Brain microvascular endothelial cell (primary cell): ENCODE results near the gene PTPRN2.

ENCODE experiments used
- DNase-seq: peaks from one replicate; pipeline ENCODE4 v3.0.0-alpha.2; 2020
- H3K27ac ChIP-seq: fragments of 250-450 bp; sonication (Bioruptor Pico); 2 replicates; pipeline ENCODE4 v1.5.1; 2020; ENCODE audit warnings: mild to moderate bottlenecking, moderate library complexity
- H3K27me3 ChIP-seq: fragments of 250-450 bp; sonication (Bioruptor Pico); replicated peaks from 2 replicates; pipeline ENCODE4 v1.5.1; 2020; ENCODE audit warnings: mild to moderate bottlenecking
- H3K36me3 ChIP-seq: fragments of 250-450 bp; sonication (Bioruptor Pico); replicated peaks from 2 replicates; pipeline ENCODE4 v1.5.1; 2020; ENCODE audit warnings: mild to moderate bottlenecking
- H3K4me3 ChIP-seq: 2 replicates; pipeline ENCODE4 v1.5.1; 2011; ENCODE audit warnings: low read depth, mild to moderate bottlenecking, control low read depth, low read length, moderate library complexity
- CTCF ChIP-seq: IDR thresholded peaks from 2 replicates; pipeline ENCODE4 v1.5.1; 2011; ENCODE audit warnings: low read depth, mild to moderate bottlenecking, moderate library complexity, low read length, control low read depth, inconsistent platforms; ENCODE audit errors: missing control alignments
- in situ Hi-C: cut with HindIII; loops from 2 replicates; pipeline ENCODE4 v1.10.0; 2017; ENCODE audit warnings: low sequenced_read_pairs, low pct_ligation_motif_present

Gene PTPRN2

GRCh38 chr7:157664034-157664433, 923.6 kb downstream of the PTPRN2 start:
- no peaks in the 10 kb centered on the region for H3K27me3 ChIP-seq
- no peaks in the 10 kb centered on the region for H3K36me3 ChIP-seq
- no peak for DNase-seq
- H3K27ac ChIP-seq, result no peak overlapping the region
- in situ Hi-C loops, result no loop called here
- H3K4me3 ChIP-seq, result no peak overlapping the region
- no peak for TF ChIP-seq CTCF

- Histone ChIP-seq H3K27me3 (no peaks in the 10 kb centered on the region), H3K4me3 (no peak overlapping the region), H3K36me3 (no peaks in the 10 kb centered on the region), H3K27ac (no peak overlapping the region)
- in situ Hi-C loops, result no loop called here
- TF ChIP-seq CTCF, result no peak
- DNase-seq, result peak; percentile 18
Observed at GRCh38 chr7:157662981-157663716, 924.5 kb downstream of the PTPRN2 start.

GRCh38 chr7:157662110-157662791, 925.4 kb downstream of the PTPRN2 start:
- in situ Hi-C loops, result no loop called here
- DNase-seq, result no peak
- Histone ChIP-seq H3K27ac (no peak overlapping the region), H3K27me3 (no peaks in the 10 kb centered on the region), H3K4me3 (no peak overlapping the region), H3K36me3 (no peaks in the 10 kb centered on the region)
- no peak for TF ChIP-seq CTCF

DNA sequence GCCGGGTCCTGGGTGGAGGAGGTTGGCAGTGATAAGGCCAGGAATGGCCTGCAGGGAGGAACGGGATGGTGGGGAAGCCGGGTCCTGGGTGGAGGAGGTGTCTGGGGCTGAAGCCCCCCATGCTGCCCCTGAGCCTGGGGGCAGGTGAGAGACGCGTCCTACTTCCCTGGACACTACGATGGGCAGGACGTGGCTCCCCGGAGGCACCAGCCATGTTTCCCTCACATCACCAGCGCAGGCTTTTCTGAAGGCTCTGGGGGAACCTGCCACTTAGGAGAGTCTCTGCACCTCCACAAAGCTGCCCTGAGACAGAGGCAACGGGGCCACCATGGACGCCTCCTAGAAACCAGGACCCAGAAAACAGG, 926.0 kb downstream of the PTPRN2 start:
- no peak overlapping the region for H3K4me3 ChIP-seq
- DNase-seq, result no peak
- TF ChIP-seq CTCF, result no peak
- no peaks in the 10 kb centered on the region for H3K36me3 ChIP-seq
- in situ Hi-C loops, result no loop called here
- no peak overlapping the region for H3K27ac ChIP-seq
- no peaks in the 10 kb centered on the region for H3K27me3 ChIP-seq

- TF ChIP-seq CTCF, result no peak
- Histone ChIP-seq H3K36me3 (no peaks in the 10 kb centered on the region), H3K4me3 (no peak overlapping the region), H3K27me3 (no peaks in the 10 kb centered on the region), H3K27ac (no peak overlapping the region)
- in situ Hi-C loops, result no loop called here
- DNase-seq, result no peak
Observed at GRCh38 chr7:157660971-157661610, 926.5 kb downstream of the PTPRN2 start.
